ENCODE measurements around the gene HNRNPA3.
"Not testable (repeated sequence)": the region's sequence is repeated elsewhere in the genome, so short reads cannot be mapped to it uniquely, and the experiment has no call there.

HNRNPA3 gene

GRCh38 chr2:177212106-177212890, at the start of gene HNRNPA3:
TSS of gene HNRNPA3 (plus strand) at chr2:177212794. CDS start at chr2:177212800, 6 bp downstream.
- peak; percentile 98 to 99 for DNase-seq (ENCODE audit: low read depth in 2 of 2, low spot score in 1 of 2)

GRCh38 chr2:177164131-177164530, 48.5 kb upstream of the HNRNPA3 start:
- DNase-seq (ENCODE audit: low read depth in 2 of 2, low spot score in 1 of 2), result no peak

GRCh38 chr2:177164584-177165052, 48.0 kb upstream of the HNRNPA3 start:
- DNase-seq (ENCODE audit: low read depth in 2 of 2, low spot score in 1 of 2), result peak; percentile 49 to 69

GRCh38 chr2:177165061-177165583, 47.5 kb upstream of the HNRNPA3 start:
- DNase-seq (ENCODE audit: low read depth in 2 of 2, low spot score in 1 of 2), result no peak

DNA sequence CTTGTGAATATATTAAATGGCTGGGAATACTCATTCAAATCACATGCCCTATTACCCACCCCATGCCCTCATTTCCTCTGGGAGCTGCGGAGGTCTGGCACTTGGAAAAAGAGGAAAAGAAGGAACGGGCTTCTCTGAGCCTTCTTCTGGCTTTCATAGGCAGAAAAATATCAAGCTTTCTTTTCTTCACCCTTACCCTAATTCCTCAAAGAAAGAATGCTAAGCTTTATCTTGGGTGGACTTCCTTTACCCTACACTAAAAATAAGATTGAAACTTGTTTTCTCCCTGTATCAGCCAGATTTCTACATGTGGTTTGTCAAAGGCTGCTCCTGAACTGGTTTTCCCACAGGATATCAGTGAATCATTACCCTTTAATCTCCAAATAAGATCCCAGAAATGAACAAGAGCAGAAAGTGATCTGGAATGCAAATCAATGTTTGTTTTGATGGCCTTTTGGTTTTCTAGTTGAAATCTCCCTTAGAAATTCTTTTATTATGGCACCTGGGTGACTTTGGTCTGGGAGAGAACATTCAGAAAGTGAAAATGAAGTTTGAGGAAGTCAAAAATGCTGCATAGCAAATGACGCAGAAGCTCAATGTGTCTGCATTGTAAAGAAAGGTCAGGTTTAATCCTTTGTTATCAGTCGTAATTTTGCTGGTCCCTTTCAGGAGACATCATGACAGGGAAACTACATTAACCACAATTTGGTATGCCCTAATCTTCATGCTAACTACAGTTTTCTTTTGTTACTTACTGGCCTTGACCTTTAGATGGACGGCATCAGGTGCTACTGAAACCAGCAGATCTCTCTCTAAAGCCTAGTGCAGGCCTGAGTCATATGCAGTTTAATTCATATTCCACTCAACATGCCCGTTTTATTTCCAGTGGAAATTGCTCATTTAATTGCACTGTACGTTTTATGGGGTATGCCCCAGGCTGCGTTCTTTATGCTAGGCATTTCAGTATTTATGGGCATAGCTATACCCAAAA, 46.6 kb upstream of the HNRNPA3 start:
- no peak for DNase-seq (ENCODE audit: low read depth in 2 of 2, low spot score in 1 of 2)

GRCh38 chr2:177169810-177170514, 42.6 kb upstream of the HNRNPA3 start:
- no peak for DNase-seq (ENCODE audit: low read depth in 2 of 2, low spot score in 1 of 2)

DNA sequence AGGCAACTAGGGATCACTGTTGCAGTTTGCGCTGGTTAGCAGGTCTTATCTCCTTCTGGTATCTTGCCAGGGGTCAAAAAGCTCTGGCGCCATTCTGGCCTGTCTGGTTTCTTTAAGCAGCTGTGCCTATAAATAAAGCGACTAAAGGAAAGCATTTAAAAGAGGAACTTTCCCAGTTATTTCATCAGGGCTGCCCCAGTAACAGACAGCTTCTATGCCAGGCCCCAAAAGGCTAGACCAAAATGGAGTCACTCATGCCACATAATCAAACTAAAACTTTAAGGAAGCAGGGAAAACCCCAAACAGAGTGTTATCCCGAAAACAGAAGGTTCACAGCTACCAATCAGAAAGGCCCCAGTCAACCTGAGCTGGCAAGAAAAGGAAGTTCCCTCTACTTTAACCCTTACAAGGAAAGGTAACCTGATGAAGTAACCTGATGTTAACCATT, 41.2 kb upstream of the HNRNPA3 start:
- no peak for DNase-seq (ENCODE audit: low read depth in 2 of 2, low spot score in 1 of 2)

- DNase-seq (ENCODE audit: low read depth in 2 of 2, low spot score in 1 of 2), result no peak
Observed at GRCh38 chr2:177172034-177172880, 40.3 kb upstream of the HNRNPA3 start.

DNA sequence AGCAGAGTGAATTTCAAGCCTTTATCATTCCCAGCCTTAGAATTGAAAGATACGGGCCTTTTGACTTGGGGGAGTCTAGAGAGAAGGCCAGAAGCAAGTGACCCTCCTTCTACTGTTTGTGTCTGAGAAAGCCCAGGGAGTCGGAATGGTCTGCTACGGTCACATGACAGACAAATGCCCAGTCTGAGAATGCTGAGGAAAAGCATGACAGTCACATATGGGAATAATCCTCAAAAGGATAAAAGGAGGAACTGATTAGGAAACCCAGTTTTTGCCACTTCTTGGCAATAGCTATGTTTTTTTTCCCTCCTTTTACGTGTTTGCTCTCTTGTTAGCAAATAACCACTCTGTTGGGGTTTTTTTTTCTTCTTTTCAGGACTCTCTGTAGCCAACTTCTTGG, 38.1 kb upstream of the HNRNPA3 start:
- no peak for DNase-seq (ENCODE audit: low read depth in 2 of 2, low spot score in 1 of 2)

DNA sequence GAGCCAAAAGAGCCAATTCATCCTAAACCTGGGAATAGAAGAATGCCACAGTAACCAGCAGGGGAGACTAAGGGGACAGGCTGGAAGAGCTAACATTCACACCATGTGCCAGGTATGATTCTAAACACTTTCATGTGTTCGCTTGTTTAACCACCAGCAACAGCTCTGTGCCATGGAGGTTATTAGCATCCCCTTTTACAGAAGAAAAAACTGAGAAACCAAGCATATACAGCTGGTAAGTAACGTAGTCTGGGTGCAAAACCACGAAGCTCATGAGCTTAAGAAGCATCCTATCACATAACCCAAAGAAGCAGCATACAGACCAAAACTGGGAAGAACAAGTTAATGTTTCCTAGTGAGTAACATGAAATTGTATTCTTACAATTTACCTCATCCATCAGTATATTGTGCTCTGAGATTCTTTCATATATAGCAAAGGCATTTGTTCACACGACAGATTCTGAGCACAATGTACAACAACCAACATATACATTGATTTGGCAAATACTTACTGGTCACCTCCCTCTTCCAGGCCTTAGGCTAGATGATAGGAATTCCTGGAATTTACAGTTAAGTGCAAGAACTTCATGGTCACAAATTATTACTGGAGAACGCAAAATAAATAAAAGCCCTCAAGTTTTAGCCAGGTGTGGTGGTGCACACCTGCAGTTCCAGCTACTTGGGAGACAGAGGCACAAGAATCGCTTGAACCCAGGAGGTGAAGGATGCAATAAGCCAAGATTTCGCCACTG, 36.5 kb upstream of the HNRNPA3 start:
- DNase-seq (ENCODE audit: low read depth in 2 of 2, low spot score in 1 of 2), result no peak

DNA sequence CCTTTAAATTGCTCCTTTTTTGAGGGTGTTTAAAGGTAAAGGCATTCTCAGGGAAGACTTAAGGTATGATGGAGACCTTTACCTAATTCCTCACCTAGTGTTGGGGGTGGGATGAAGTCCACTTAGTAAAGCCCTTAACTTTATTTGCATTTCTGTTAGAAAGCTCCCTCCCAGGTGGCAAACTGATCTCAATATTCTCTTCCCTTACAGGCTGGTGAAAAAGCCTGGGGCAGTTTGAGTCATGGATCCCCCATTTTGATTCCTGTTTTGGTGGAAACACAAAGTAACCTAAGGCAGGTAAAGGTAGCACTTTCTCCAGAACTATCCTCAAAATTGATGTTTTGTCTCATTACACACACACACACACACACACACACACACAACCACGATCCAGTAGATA, 33.8 kb upstream of the HNRNPA3 start:
- no peak for DNase-seq (ENCODE audit: low read depth in 2 of 2, low spot score in 1 of 2)

DNA sequence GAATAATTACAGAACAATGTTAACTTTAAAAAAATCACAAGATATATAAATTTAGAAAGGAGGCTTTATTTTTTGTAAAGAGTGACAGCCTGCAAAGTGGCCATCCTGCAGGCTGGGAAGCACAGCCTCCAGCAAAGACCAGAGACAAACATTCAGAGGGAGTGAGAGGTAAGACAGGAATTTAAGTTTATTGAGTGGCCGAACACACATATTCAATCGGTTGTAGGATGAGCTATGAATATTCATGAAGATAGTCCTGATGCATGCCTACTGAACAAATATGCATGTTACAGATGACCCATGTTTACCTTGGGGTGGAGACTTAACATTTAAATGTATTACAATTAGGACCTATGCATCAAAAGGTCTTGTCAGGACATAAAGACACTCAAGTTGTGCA, 33.4 kb upstream of the HNRNPA3 start:
- no peak for DNase-seq (ENCODE audit: low read depth in 2 of 2, low spot score in 1 of 2)

DNA sequence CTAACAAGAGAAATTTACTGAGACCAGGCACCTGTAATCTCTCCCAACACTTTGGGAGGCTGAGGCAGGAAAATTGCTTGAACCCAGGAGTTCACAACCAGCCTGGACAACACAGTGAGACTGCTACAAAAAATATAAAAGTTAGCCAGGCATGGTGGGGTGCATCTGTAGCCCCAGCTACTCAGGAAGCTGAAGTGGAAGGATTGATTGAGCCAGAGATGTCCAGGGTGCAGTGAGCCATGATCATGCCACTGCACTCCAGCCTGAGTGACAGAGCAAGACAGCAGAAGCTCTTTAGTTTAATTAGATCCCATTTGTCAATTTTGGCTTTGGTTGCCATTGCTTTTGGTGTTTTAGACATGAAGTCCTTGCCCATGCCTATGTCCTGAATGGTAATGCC, 32.9 kb upstream of the HNRNPA3 start:
- DNase-seq (ENCODE audit: low read depth in 2 of 2, low spot score in 1 of 2), result not testable (repeated sequence)

DNA sequence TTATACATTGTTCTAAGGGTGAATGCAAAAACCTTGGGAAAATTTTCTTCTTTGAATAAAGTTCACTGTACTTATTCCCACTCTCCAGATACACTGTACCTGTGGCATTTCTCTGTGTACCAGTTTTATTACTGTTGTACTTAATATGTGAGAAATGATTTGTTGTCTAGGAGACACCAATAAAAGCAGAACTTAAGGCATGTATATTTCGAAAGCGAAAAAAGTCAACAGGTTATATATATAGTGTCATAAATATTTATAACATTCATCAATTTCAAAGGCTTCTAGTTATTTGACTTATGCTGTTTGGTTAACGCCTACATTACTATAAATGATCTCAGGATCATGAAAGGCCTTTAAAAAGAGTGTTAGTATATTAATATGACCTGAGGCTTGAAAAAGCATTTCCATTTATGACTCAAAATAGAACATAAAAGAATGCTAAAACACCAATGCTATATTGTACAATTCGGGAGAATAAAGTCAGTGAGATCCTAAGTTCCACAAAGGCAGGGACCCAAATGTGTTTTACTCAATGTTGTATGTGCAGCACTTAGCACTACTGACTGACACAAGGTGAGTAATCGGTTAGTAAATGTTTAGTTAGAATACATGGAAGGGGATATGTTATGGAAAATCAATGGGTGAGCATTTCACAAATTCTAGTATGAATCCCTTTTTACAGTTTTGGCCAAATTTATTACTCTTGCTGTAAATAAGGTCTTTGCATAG, 32.2 kb upstream of the HNRNPA3 start:
- no peak for DNase-seq (ENCODE audit: low read depth in 2 of 2, low spot score in 1 of 2)

- DNase-seq (ENCODE audit: low read depth in 2 of 2, low spot score in 1 of 2), result no peak
Observed at GRCh38 chr2:177183860-177184259, 28.7 kb upstream of the HNRNPA3 start.

- DNase-seq (ENCODE audit: low read depth in 2 of 2, low spot score in 1 of 2), result no peak
Observed at GRCh38 chr2:177184606-177185005, 28.0 kb upstream of the HNRNPA3 start.

DNA sequence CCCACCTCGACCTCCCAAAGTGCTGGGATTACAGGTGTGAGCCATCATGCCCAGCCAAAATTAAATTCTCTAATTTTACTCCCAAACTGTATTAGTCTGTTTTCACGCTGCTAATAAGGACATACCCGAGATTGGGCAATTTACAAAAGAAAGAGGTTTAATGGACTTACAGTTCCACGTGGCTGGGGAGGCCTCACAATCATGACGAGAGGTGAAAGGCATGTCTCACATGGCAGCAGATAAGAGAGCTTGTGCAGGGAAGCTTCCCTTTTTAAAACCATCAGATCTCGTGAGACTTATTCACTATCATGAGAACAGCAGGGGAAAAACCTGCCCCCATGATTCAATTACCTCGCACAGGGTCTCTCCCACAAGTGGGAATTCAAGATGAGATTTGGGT, 26.6 kb upstream of the HNRNPA3 start:
- not testable (repeated sequence) for DNase-seq (ENCODE audit: low read depth in 2 of 2, low spot score in 1 of 2)

DNA sequence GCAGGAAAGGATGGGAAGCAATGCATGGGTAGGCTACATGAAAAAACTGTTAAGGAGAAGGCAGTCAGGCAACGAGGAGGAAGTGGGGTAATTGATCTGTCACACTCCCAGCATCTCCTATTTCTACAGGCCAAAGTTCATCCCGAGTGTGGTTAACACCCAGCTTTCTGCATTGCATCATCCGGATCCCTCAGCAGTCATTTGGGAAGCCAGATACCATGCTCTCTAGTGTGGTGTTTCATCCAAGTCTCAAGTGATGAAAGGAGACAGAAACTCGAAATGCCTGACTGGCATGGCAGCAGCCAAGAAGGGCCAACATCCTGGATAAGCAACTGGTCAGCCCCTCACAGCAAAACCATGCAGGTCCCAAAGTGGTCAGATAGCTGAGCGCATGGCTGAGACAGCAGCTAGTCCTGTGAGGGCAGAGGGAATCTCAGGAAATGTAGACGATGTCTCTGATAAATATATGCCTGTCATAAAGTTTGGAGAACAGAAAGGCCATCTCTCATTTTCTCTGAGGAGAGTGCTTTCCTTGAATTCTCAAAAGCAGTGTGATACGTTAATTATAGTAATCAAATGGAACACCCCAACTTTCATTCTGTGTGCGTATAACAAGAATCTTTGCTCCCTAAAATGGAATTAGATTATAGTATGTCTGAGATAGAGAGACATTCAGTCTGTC, 24.8 kb upstream of the HNRNPA3 start:
- DNase-seq (ENCODE audit: low read depth in 2 of 2, low spot score in 1 of 2), result no peak

All from stimulated activated CD8-positive, alpha-beta memory T cell treated with anti-CD3 and anti-CD28 coated beads, Interleukin-4, amount 100 ng/mL, for 4 hours (primary cell).